Measurements from ENCODE around the gene PCBD1. TPM values are rescaled to one million over a fixed set of nuclear protein-coding genes. Genes with fewer than 3 reads are reported as not detected.

PCBD1 gene
- total RNA-seq, 1 donor from 2014 or later: 118 TPM

- DNase-seq (no peak), ATAC-seq (no peak)
- intact Hi-C loops (cut with DNase I): no loop called here
- peaks cover 8% of the 10 kb centered on the region for H3K4me1 ChIP-seq
- no peak overlapping the region for H3K4me3 ChIP-seq
- no peak overlapping the region for H3K27ac ChIP-seq
- H3K9me3 ChIP-seq: no peaks in the 10 kb centered on the region
- TF ChIP-seq CTCF (IDR thresholded peaks at IDR 0.05): no peak
- no peaks in the 10 kb centered on the region for H3K27me3 ChIP-seq (ENCODE audit: low read depth)
- peaks cover 39% of the 10 kb centered on the region for H3K36me3 ChIP-seq
These were observed 40.6 kb downstream of the PCBD1 start for GRCh38 chr10:70847659-70848360.

GRCh38 chr10:70846795-70847194 lies 41.6 kb downstream of the PCBD1 start:
- H3K27me3 ChIP-seq (ENCODE audit: low read depth): no peaks in the 10 kb centered on the region
- H3K9me3 ChIP-seq: no peaks in the 10 kb centered on the region
- no peak overlapping the region for H3K4me3 ChIP-seq
- TF ChIP-seq CTCF (IDR thresholded peaks at IDR 0.05): no peak
- intact Hi-C loops (cut with DNase I): no loop called here
- peaks cover 36% of the 10 kb centered on the region for H3K36me3 ChIP-seq
- H3K27ac ChIP-seq: no peak overlapping the region
- ATAC-seq (no peak), DNase-seq (no peak)
- H3K4me1 ChIP-seq: peaks cover 8% of the 10 kb centered on the region

GRCh38 chr10:70845816-70846215 lies 42.5 kb downstream of the PCBD1 start:
- no peak overlapping the region for H3K4me3 ChIP-seq
- H3K27me3 ChIP-seq (ENCODE audit: low read depth): no peaks in the 10 kb centered on the region
- no peaks in the 10 kb centered on the region for H3K9me3 ChIP-seq
- peaks cover 29% of the 10 kb centered on the region for H3K36me3 ChIP-seq
- no peak for TF ChIP-seq CTCF (IDR thresholded peaks at IDR 0.05)
- no peak for DNase-seq
- ATAC-seq: no peak
- H3K27ac ChIP-seq: no peak overlapping the region
- H3K4me1 ChIP-seq: peaks cover 8% of the 10 kb centered on the region
- intact Hi-C loops (cut with DNase I): no loop called here

GRCh38 chr10:70845256-70845655 lies 43.1 kb downstream of the PCBD1 start:
- intact Hi-C loops (cut with DNase I): no loop called here
- peaks cover 8% of the 10 kb centered on the region for H3K4me1 ChIP-seq
- ATAC-seq (no peak), DNase-seq (no peak)
- no peaks in the 10 kb centered on the region for H3K9me3 ChIP-seq
- no peak overlapping the region for H3K4me3 ChIP-seq
- no peak for TF ChIP-seq CTCF (IDR thresholded peaks at IDR 0.05)
- H3K27me3 ChIP-seq (ENCODE audit: low read depth): no peaks in the 10 kb centered on the region
- H3K36me3 ChIP-seq: peaks cover 29% of the 10 kb centered on the region
- H3K27ac ChIP-seq: no peak overlapping the region

- no peak for TF ChIP-seq CTCF (IDR thresholded peaks at IDR 0.05)
- ATAC-seq (no peak), DNase-seq (no peak)
- Histone ChIP-seq H3K9me3 (no peaks in the 10 kb centered on the region), H3K4me3 (no peak overlapping the region), H3K36me3 (peaks cover 29% of the 10 kb centered on the region), H3K27ac (no peak overlapping the region), H3K27me3 (ENCODE audit: low read depth) (no peaks in the 10 kb centered on the region), H3K4me1 (peaks cover 8% of the 10 kb centered on the region)
- intact Hi-C loops (cut with DNase I): no loop called here
These were observed 44.4 kb downstream of the PCBD1 start for GRCh38 chr10:70843776-70844489.

Data from lower lobe of right lung (tissue), 2 donors.